ENCODE data around the gene EXOC7. TPM values are rescaled to one million over a fixed set of nuclear protein-coding genes. Genes with fewer than 3 reads are reported as not detected.
"Not testable (repeated sequence)": the region's sequence is repeated elsewhere in the genome, so short reads cannot be mapped to it uniquely, and the experiment has no call there.

EXOC7 gene
- polyA plus RNA-seq, 1 donor = 178 TPM

GRCh38 chr17:76076146-76076764, 27.3 kb downstream of the EXOC7 start:
- no peak for DNase-seq

DNA sequence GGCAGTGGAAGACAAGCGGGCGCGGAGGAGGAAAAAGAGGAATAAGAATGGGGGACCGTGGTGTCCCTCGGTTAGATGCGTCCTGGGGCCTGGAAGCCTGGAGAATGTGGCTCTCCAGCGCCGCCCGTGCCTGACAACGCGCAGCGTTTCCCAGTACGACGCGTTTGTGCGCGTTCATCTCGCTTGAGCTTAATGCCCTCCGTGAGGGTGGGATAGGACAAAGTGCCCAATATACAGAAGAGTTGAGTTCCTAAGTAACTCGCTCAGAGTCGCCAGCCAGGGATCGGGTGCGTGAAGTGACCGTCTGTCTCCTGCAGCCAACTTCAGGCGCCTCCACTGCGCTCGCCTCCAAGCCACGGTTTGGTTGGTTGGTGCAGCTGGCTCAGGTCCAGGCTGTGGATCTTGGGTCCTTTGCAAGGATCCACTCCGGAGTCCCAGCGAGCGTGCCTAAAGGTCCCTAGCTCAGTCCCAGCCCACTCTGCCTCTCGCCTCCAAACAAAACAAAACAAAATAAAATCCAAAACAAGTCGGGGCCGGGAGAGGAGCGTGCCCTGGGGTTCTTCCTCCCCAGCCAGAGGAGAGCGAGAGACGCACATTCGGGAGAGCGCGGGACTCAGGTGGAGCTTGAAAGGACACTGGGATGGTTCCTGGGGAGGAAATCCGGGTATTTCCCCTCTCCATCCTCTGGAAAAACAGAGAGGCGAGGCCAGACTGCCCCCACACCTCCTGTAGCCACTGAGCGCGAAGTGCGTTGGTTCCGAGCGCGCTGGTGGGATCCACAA, 28.0 kb downstream of the EXOC7 start:
- DNase-seq = no peak

DNA sequence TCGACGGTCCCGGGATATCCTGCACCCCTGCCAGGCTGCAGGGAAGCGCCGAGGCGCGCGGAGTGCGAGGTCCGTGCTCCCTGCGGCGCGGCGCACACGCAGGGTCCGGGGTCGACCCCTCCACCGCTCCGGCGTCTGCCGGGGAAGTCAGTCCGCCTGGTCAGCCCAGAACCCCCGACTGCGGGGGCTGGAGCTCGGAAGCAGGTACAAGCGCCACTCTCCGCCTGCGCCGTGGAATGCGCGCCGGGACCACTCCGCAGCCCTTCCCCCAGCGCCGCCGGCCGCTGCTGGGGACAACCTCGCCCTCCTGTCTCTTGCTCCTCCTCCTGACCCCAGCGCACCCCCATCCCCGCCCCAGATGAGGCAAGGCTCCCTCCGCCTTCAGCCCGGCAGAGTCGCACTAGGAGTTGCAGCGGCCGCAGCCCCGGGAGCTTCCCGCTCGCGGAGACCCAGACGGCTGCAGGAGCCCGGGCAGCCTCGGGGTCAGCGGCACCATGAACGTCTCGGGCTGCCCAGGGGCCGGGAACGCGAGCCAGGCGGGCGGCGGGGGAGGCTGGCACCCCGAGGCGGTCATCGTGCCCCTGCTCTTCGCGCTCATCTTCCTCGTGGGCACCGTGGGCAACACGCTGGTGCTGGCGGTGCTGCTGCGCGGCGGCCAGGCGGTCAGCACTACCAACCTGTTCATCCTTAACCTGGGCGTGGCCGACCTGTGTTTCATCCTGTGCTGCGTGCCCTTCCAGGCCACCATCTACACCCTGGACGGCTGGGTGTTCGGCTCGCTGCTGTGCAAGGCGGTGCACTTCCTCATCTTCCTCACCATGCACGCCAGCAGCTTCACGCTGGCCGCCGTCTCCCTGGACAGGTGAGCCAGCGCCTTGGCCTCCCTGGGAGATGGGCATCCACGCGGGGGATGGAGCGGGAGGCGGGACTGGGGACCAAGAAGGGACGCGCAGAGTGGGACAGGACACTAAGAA, 28.9 kb downstream of the EXOC7 start, which contains the start of gene GALR2:
Gene GALR2 (plus strand): TSS at position 392 of the 974 bp plus-strand sequence. CDS start 103 bp downstream, at position 495.
- no peak for DNase-seq

GRCh38 chr17:76072148-76072858, 31.3 kb downstream of the EXOC7 start, which contains the start of gene SRP68:
Gene SRP68, minus strand, starts transcription at chr17:76072517. Its CDS starts 26 bp downstream, at chr17:76072491.
- DNase-seq = peak; percentile 89

DNA sequence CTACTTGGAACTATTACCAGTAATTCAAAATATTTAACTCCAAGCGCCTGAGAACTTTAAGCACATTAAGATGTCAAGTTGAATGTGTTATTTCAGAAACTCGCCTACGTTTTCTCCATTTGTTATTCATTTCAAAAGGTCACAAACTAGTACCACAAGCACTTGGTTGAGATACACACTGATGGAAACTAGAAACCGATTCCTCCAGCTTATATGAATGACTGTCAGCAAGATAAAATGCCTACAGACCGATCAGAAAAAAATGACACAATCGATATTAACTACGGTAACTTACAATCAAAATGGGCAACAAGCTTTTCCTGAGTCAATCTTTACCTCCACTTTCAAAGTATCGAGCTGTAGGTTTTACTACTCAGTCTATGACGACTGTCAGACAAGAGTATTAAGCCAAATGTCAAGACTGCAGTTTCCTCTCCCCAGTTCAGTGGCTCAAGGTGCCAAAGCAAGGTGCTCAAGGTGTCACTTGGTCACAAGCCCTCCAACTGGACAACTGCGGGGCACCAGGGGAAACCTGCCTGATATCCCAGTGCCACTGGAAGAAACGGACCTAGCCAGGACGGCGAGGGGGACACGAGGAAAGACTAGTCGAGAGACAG, 31.9 kb downstream of the EXOC7 start:
- DNase-seq = no peak

DNA sequence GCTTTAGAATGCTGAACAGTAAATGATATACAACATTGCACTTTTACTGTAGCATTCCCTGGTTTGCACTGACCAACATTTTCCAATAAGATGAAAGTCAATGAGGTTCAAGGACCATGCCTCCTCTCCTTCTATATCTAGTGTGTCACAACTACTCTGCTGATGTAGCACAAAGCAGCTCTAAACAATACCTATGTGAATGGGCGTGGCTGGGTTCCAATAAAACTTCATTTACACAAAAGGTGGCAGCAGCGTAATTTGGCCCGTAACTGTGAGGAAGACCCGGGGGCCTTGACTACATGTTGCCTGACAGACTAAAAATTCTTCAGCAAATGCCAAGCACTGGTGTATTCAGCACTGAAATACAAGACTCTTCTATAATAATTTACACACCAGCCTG, 37.8 kb downstream of the EXOC7 start:
- no peak for DNase-seq

- DNase-seq = no peak
Measured at GRCh38 chr17:76063875-76064546, 39.6 kb downstream of the EXOC7 start.

GRCh38 chr17:76058264-76058663, 45.3 kb downstream of the EXOC7 start:
- DNase-seq = not testable (repeated sequence)

GRCh38 chr17:76056882-76057281, 46.7 kb downstream of the EXOC7 start:
- DNase-seq = no peak

GRCh38 chr17:76054112-76054476, 49.5 kb downstream of the EXOC7 start:
- DNase-seq = no peak

DNA sequence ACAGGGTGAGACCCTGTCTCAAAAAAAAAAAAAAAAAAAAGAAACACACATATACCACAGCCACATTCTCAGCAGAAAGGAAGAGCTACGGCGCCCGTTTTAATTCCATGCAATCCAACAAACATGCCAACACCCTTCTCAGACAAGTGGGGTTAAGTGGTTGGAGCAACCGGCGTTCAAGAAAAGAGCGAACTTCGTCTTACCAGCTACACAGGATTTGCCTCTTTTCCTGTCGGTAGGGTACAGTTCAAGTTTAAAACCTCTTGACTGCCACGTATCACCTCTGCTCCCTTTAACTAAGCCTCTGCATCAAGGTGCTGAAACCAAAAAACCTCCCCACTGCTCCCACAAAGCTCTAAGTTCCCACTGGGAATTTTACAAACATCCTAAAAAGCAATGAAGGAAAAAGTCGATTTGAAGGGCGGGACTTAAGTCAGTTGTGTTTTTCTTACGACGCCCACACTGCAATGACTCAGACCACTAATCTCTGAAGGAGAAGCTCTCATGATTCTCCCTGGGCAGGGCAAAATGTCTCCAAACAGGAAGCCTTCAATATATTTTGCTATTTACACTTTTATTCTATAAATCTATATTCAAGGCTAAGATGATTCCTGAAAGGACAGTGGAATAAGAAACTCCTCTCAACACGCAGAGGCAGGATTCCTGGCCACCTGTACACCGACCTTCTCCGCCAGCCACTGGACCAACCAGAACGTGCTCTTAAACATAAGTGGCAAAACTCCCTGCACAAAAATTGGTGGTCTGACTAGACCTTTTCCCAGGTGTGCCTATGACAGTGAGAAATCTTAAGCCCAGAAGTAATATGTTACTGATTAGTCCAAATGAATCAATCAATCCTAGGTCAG, 50.1 kb downstream of the EXOC7 start:
- DNase-seq = no peak

DNA sequence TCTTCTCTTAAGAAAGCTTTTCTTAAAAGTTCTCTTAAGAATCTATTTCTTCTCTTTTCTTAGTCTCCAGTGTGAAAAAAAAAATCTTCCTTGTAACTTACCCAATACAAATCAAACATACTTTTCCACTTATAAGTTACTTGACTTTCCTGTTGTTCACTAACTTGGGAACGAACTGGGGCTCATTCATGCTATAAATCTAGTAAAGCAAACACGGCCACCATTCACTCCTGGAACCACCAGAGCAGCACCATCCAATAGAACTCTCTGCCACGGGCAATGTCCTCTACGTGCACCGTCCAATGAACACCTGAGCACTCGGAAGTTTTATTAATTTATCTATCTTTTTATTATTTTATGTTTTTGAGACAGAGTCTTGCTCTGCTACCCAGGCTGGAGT, 52.0 kb downstream of the EXOC7 start:
- no peak for DNase-seq

- no peak for DNase-seq
Measured at GRCh38 chr17:76050538-76051467, 52.8 kb downstream of the EXOC7 start.

- no peak for DNase-seq
Measured at GRCh38 chr17:76049836-76050537, 53.6 kb downstream of the EXOC7 start.

GRCh38 chr17:76049239-76049638, 54.3 kb downstream of the EXOC7 start:
- no peak for DNase-seq

DNA sequence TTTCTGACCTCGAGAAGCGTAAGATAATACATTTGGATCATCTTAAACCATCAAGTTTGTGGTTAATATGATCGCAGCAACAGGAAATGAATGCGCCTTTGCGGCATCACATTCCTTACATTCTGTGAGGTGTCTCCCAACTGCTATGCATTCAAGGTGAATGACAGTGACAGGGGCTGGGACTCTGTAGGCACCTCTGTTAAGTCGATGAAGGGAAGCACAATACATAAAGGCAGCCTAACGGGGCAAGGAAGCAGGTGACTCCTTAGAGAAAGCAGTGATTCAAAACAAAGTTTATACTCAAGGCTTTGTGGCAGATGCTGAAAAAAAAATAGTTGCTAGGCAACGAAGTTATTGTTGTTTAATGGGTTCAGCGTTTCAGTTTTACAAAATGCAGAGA, 54.9 kb downstream of the EXOC7 start:
- no peak for DNase-seq

DNA sequence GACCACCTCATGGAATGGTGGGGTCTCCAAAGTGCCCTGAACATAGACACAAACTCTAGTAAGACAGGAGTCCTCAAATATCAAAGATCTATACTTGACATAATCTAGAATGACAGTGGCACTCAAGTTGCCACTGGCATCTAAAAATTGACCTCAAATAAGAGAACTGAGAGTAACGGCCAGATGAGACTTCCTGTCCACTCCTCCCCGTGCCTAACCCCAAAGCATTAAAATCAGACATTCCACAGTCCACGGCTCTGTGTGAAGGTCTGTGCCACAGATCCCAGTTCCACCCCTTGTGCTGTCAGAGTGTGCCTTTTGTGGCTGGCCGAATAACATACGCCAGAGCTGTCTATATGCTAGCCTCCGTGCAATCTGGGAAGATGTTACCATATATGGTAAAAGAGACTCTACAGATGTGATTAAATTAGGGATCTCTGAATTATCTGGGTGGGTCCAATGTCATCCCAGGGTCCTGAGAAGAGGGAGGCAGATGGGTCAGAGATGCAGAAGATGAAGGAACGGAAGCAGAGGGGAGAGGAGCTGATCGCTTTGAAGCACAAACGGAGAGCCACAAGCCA, 55.5 kb downstream of the EXOC7 start:
- DNase-seq = no peak
